ENCODE results near the gene C9orf50. TPM values are rescaled to one million over a fixed set of nuclear protein-coding genes. Genes with fewer than 3 reads are reported as not detected.

The C9orf50 gene
- total RNA-seq, 3 donors from 2014 or later: 0.48 TPM; not detected in 2

GRCh38 chr9:129661029-129661428, 40.1 kb upstream of the C9orf50 start:
- H3K4me1 ChIP-seq: no peaks in the 10 kb centered on the region
- intact Hi-C loops (cut with DNase I; ENCODE audit: low total_unique reads): no loop called here

DNA sequence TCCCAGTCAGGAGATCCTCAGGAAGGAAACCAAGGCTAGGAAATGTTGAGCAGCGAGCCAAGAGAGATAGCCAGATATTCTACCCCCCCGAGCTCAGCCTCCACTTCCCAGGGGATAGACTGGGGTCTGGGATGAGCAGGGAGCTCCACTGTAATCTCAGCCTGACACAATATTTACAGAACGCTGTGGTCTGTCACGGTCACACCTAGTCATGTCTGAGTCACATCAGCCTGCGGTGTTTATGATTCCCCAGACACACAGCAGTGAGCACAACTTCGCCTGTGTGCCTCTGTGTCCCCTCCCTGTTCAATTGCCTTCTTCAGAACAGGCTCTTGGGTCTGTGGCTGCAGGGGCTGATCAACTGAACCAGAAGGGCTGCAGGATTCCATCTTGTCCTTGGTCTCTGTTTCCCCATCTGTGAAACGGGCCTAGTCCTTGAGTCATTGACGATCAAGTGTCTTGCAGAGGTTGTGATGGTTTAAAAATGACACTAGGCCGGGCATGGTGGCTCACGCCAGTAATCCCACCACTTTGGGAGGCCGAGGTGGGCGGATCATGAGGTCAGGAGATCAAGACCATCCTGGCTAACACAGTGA, 36.0 kb upstream of the C9orf50 start:
- Histone ChIP-seq H3K9me3 (no peaks in the 10 kb centered on the region), H3K27me3 (no peaks in the 10 kb centered on the region), H3K4me1 (no peaks in the 10 kb centered on the region), H3K36me3 (no peaks in the 10 kb centered on the region), H3K27ac (no peak overlapping the region), H3K4me3 (no peak overlapping the region)
- intact Hi-C loops (cut with DNase I; ENCODE audit: low total_unique reads): loop anchor here (5.0 kb wide), 1 partner anchor 1005 kb away; the partner anchor contains the start of gene PRDM12
- DNase-seq (ENCODE audit: low spot score in 2 of 2): no peak
- TF ChIP-seq POLR2AphosphoS5 (IDR thresholded peaks at IDR 0.05): no peak
- no peak for TF ChIP-seq POLR2A (IDR thresholded peaks at IDR 0.05)
- TF ChIP-seq, protein P1, sequence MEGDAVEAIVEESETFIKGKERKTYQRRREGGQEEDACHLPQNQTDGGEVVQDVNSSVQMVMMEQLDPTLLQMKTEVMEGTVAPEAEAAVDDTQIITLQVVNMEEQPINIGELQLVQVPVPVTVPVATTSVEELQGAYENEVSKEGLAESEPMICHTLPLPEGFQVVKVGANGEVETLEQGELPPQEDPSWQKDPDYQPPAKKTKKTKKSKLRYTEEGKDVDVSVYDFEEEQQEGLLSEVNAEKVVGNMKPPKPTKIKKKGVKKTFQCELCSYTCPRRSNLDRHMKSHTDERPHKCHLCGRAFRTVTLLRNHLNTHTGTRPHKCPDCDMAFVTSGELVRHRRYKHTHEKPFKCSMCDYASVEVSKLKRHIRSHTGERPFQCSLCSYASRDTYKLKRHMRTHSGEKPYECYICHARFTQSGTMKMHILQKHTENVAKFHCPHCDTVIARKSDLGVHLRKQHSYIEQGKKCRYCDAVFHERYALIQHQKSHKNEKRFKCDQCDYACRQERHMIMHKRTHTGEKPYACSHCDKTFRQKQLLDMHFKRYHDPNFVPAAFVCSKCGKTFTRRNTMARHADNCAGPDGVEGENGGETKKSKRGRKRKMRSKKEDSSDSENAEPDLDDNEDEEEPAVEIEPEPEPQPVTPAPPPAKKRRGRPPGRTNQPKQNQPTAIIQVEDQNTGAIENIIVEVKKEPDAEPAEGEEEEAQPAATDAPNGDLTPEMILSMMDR (IDR thresholded peaks at IDR 0.05): no peak

More at GRCh38 chr9:129661029-129661428, 40.1 kb upstream of the C9orf50 start:
- Histone ChIP-seq H3K4me3 (no peak overlapping the region), H3K36me3 (no peaks in the 10 kb centered on the region), H3K27me3 (no peaks in the 10 kb centered on the region), H3K9me3 (no peaks in the 10 kb centered on the region), H3K27ac (no peak overlapping the region)
- TF ChIP-seq POLR2AphosphoS5 (IDR thresholded peaks at IDR 0.05) (no peak), POLR2A (IDR thresholded peaks at IDR 0.05) (no peak)
- TF ChIP-seq, protein P1 (IDR thresholded peaks at IDR 0.05): no peak
- DNase-seq (ENCODE audit: low spot score in 2 of 2): no peak

DNA sequence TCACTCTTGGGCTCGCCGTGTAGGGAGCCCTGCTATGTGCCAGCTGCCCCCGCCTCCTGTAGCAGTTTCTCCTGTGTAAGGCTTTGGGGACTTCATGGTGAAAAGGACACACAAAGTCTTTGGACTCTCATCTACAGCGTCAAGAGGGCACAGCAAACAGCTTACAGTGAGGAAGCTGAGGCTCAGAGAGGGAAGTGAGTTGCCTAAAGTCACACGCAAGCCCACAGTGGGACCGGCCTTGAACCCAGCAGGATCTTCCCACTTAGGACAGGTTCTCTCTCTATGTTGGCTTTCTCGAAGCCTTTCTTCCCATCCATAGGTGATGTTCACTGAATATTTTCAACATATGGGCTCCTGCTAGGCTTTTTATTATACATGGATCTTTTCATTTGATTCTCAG, 34.8 kb upstream of the C9orf50 start:
- Histone ChIP-seq H3K27ac (no peak overlapping the region), H3K4me3 (no peak overlapping the region), H3K36me3 (no peaks in the 10 kb centered on the region), H3K4me1 (no peaks in the 10 kb centered on the region), H3K9me3 (no peaks in the 10 kb centered on the region), H3K27me3 (no peaks in the 10 kb centered on the region)
- TF ChIP-seq POLR2AphosphoS5 (IDR thresholded peaks at IDR 0.05): no peak
- TF ChIP-seq POLR2A (IDR thresholded peaks at IDR 0.05): no peak
- TF ChIP-seq, protein P1 (IDR thresholded peaks at IDR 0.05): no peak
- intact Hi-C loops (cut with DNase I; ENCODE audit: low total_unique reads): loop anchor here (5.0 kb wide), 1 partner anchor 1007 kb away; the partner anchor contains the start of gene PRDM12
- no peak for DNase-seq (ENCODE audit: low spot score in 2 of 2)

DNA sequence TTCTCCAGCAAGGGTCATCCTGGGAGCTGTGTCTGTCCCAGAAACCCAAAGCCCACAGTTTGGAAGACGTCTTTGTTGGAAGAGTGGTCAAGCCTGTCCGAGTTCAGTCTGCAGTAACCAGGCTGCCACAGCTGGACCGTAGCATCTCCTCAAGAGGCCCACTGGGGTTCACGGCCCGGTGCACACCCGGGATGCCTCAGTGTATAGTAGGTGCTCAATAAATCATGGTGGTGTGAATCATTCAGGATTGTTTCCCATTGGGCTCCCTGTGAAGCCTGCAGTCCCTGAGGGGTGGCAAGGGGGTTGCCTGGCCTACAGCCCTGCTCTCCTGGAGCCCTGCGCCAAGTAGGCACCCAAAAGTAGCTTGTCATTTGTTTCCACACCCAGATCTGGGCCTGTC, 34.3 kb upstream of the C9orf50 start:
- Histone ChIP-seq H3K4me1 (no peaks in the 10 kb centered on the region), H3K36me3 (no peaks in the 10 kb centered on the region), H3K27me3 (no peaks in the 10 kb centered on the region), H3K4me3 (no peak overlapping the region), H3K9me3 (no peaks in the 10 kb centered on the region), H3K27ac (no peak overlapping the region)
- intact Hi-C loops (cut with DNase I; ENCODE audit: low total_unique reads): loop anchor here (5.0 kb wide), 1 partner anchor 1007 kb away; the partner anchor contains the start of gene PRDM12
- no peak for TF ChIP-seq POLR2A (IDR thresholded peaks at IDR 0.05)
- TF ChIP-seq POLR2AphosphoS5 (IDR thresholded peaks at IDR 0.05): no peak
- DNase-seq (ENCODE audit: low spot score in 2 of 2): no peak

GRCh38 chr9:129654554-129655040, 33.7 kb upstream of the C9orf50 start:
- Histone ChIP-seq H3K4me3 (no peak overlapping the region), H3K4me1 (no peaks in the 10 kb centered on the region), H3K27ac (peak overlapping the region in 1 of 2 donors; percentile 48), H3K27me3 (no peaks in the 10 kb centered on the region), H3K9me3 (no peaks in the 10 kb centered on the region), H3K36me3 (no peaks in the 10 kb centered on the region)
- intact Hi-C loops (cut with DNase I; ENCODE audit: low total_unique reads): loop anchor here (5.0 kb wide), 1 partner anchor 1008 kb away; the partner anchor contains the start of gene PRDM12
- TF ChIP-seq, protein P1 (IDR thresholded peaks at IDR 0.05): no peak
- TF ChIP-seq POLR2A (IDR thresholded peaks at IDR 0.05): no peak
- no peak for DNase-seq (ENCODE audit: low spot score in 2 of 2)

Data from breast epithelium (tissue), 4 donors.